ENCODE results near the gene PTPRG. TPM values are rescaled to one million over a fixed set of nuclear protein-coding genes. Genes with fewer than 3 reads are reported as not detected.

PTPRG gene
- total RNA-seq, 1 experiment from 2014 or later, result 69.3 TPM

DNA sequence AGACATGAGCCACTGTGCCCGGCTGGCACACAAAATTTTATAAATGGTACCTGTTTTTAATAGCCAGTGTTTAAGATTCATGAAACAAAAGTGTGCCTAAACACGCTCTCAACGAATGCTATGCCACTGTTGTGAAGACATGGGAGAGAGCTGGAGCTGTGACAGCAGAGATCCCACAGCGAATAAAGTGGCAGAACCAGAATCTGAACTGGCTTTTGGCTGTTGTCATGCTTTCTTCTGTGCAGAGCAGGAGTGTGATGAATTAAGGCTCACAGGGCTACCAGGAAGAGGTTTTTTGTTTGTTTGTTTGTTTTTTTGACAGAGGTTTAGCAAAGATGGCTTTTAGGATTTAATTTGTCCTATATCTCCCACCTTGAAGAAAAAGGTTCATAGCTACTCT lies 14.5 kb downstream of the PTPRG start:
- no peak overlapping the region for H3K27ac ChIP-seq (ENCODE audit: insufficient read length, low read depth, low read length)
- no peak overlapping the region for H3K9ac ChIP-seq (ENCODE audit: extremely low read depth, insufficient read length, low read length)

More for the DNA sequence above, 14.5 kb downstream of the PTPRG start:
- H3K4ac ChIP-seq (ENCODE audit: low read depth, low read length), result no peak overlapping the region
- H3K23me2 ChIP-seq (ENCODE audit: insufficient read length, low read depth, low read length, poor library complexity, severe bottlenecking), result no peaks in the 10 kb centered on the region
- TF ChIP-seq, protein P1, sequence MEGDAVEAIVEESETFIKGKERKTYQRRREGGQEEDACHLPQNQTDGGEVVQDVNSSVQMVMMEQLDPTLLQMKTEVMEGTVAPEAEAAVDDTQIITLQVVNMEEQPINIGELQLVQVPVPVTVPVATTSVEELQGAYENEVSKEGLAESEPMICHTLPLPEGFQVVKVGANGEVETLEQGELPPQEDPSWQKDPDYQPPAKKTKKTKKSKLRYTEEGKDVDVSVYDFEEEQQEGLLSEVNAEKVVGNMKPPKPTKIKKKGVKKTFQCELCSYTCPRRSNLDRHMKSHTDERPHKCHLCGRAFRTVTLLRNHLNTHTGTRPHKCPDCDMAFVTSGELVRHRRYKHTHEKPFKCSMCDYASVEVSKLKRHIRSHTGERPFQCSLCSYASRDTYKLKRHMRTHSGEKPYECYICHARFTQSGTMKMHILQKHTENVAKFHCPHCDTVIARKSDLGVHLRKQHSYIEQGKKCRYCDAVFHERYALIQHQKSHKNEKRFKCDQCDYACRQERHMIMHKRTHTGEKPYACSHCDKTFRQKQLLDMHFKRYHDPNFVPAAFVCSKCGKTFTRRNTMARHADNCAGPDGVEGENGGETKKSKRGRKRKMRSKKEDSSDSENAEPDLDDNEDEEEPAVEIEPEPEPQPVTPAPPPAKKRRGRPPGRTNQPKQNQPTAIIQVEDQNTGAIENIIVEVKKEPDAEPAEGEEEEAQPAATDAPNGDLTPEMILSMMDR (conservative IDR thresholded peaks at IDR 0.05), result no peak
- Mint-ChIP-seq H3K9me3 (peaks cover 0 to 5% of the 10 kb centered on the region in 2 experiments; a peak in 2 of 5 replicates), H3K27ac (no peak overlapping the region; a peak in 2 of 7 replicates), H3K27me3 (ENCODE audit: low read depth) (no peaks in the 10 kb centered on the region), H3K4me1 (peaks cover 79 to 82% of the 10 kb centered on the region in 2 experiments), H3K36me3 (ENCODE audit: insufficient read depth in 1 of 3, low read depth in 3 of 3) (peaks cover 17 to 21% (median 20%) of the 10 kb centered on the region in 3 experiments), H3K4me3 (no peak overlapping the region)
- no peak overlapping the region for H4K5ac ChIP-seq (ENCODE audit: insufficient read length, low read depth, low read length)
- H4K91ac ChIP-seq (ENCODE audit: insufficient read length, low read depth, low read length), result no peak overlapping the region
- peaks cover 22% of the 10 kb centered on the region for H3K4me1 ChIP-seq (ENCODE audit: insufficient read depth, low read length)
- no peak overlapping the region for H3K18ac ChIP-seq (ENCODE audit: insufficient read length, low read depth, low read length)
- H3T11ph ChIP-seq (ENCODE audit: low read length), result no peak overlapping the region
- H2AFZ ChIP-seq (ENCODE audit: low read length), result no peak overlapping the region
- H4K20me1 ChIP-seq (ENCODE audit: control insufficient read depth, insufficient read depth, insufficient read length), result no peaks in the 10 kb centered on the region
- H4K8ac ChIP-seq (replicated peaks; ENCODE audit: insufficient read length, low read depth, low read length), result no peak overlapping the region
- H3K79me2 ChIP-seq (ENCODE audit: insufficient read depth, low read length), result peaks cover 90% of the 10 kb centered on the region
- peaks cover 4% of the 10 kb centered on the region for H3K79me1 ChIP-seq (ENCODE audit: insufficient read depth, low read depth, low read length, poor library complexity, severe bottlenecking)
- H3K27me3 ChIP-seq (ENCODE audit: insufficient read depth, low read length), result no peaks in the 10 kb centered on the region
- H3K9me3 ChIP-seq (ENCODE audit: control insufficient read depth, low read depth, low read length), result no peaks in the 10 kb centered on the region
- WGBS (ENCODE audit: extremely low coverage, insufficient read length, low lambda C conversion rate), result no CpG with 5 or more reads among the region's 4 CpGs
- H2BK12ac ChIP-seq (ENCODE audit: insufficient read length, low read depth, low read length), result no peak overlapping the region
- no peak overlapping the region for H2AK5ac ChIP-seq (ENCODE audit: insufficient read length, low read length)
- no peak overlapping the region for H3K14ac ChIP-seq (ENCODE audit: insufficient read depth, low read length)
- no peak for DNase-seq
- H2BK15ac ChIP-seq (ENCODE audit: low read depth, low read length), result no peak overlapping the region
- no peak overlapping the region for H3K23ac ChIP-seq (ENCODE audit: insufficient read length, low read depth, low read length)
- no peak overlapping the region for H2BK120ac ChIP-seq (ENCODE audit: low read depth, low read length, poor library complexity, severe bottlenecking)
- H3K4me2 ChIP-seq (ENCODE audit: insufficient read depth, insufficient read length, low read length), result no peak overlapping the region
- no peak overlapping the region for H2BK20ac ChIP-seq (ENCODE audit: low read depth, low read length, poor library complexity, severe bottlenecking)
- no peak overlapping the region for H2BK5ac ChIP-seq (ENCODE audit: insufficient read length, low read length)
- no peak overlapping the region for H3K56ac ChIP-seq (ENCODE audit: insufficient read length, low read depth, low read length)
